Ureter (tissue), 1 donor: ENCODE measurements around the gene FGD3. TPM values are rescaled to one million over a fixed set of nuclear protein-coding genes. Genes with fewer than 3 reads are reported as not detected.

Source experiments
- DNase-seq: peaks from one replicate; pipeline ENCODE4 v3.0.0-alpha.2; 2020; ENCODE audit warnings: low spot score
- total RNA-seq: library from RNA; stranded (reverse); gene quantifications from one replicate; pipeline ENCODE4 v1.2.4, GENCODE V29; 2023
- donor health status: DM: yes; HTN: yes; CAD: no.

The FGD3 gene
- total RNA-seq, 1 donor from 2014 or later, result 55.4 TPM

DNA sequence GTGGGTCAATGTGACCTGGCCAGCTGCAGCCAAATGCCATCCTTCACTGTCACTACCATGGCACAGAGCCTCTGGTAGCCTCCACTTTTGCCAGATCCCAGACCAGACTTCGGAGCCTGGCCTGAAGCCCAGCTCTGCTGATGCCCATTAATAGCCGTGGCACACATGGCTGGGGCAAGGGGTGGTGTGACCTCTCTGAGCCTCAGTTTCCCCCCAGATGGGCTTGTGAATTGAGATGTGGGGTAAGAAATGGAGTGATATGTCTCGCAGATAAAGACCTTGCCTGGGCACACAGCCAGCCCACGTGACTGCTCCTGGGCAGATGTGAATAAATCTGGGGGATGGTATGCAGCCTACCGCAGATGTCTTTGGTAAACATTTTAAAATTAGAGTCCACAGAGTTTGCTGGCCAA, 125.1 kb downstream of the FGD3 start:
- DNase-seq, result no peak

DNA sequence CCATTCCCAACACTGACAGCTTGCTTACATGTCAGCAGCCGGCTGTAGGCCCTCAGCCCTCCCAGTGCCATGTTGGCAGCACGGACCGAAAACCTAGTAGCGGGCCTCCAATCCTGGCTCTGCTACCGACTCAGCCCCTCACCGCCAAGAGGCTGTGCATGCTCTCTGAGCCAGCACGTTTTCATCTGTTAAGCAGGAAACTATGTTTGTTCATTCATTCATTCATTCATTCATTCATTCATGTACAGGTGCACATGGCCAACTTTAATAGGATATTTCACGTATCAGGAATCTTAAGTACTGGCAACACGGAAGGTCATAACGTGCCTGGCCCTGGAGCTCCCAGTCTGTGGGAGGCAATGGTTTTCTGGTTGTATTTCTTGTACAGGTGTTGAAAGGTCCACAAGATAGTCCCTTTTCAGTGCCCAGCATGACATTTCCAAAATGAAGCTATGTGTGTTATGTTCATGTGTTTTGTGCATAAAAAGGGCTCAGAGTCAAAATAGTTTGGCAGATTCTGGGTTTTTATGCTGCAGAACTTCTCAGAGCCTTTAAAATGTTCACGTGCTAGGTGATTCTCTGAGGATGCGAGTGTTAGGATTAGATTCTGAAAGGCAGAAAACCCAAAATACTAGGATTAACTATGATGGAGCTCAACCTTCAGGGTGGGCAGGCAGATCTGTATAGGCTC, 128.9 kb downstream of the FGD3 start:
- no peak for DNase-seq

DNA sequence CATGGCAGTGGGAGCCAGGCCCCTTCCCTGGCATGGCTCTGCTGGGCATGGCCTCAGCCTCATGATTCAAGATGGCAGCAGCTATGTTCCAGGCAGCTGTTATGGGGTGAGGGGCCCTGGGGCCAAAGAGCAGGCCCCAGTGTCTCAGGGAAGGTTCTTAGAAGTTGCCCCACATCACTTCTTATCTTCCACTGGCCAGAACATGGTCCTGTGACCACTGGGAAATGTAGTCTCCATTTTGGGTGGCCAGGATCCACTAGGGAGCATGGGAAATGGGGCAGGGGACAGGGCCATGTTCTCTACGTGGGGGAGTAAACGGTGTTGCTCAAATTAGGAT, 129.4 kb downstream of the FGD3 start:
- DNase-seq, result no peak

DNA sequence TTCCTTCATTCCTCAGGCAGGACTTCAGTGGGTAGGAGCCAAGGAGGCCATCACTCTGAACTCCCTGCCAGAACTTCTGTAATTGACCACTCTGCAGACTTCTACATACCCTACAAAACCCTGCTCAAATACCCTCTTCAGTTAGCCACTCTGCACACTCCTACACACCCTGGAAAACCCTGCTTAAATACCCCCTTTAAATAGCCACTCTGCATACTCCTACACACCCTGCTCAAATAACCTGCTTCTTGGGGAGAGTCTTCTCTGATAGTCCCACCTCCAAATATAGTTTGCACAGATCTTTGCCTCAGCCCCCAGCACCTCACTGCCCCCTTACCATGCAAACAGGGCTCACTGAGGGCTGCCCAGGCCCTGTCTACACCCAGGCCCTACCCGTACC, 130.0 kb downstream of the FGD3 start:
- no peak for DNase-seq

DNA sequence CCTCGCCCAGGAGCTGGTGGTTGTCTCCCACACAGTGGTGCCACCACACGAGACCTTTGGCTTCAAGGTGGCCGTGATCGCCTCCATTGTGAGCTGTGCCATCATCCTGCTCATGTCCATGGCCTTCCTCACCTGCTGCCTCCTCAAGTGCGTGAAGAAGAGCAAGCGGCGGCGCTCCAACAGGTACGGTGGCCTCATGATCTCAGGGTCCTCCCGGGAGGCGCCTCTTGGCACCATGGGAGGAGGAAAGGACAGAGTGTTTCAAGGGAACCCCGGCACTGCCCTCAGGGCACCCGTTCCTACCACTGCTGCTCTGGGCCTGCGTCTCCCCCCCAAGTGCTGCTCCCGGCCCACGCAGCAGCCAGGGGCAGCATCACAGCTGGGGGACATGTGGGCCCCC, 130.5 kb downstream of the FGD3 start:
- no peak for DNase-seq

DNA sequence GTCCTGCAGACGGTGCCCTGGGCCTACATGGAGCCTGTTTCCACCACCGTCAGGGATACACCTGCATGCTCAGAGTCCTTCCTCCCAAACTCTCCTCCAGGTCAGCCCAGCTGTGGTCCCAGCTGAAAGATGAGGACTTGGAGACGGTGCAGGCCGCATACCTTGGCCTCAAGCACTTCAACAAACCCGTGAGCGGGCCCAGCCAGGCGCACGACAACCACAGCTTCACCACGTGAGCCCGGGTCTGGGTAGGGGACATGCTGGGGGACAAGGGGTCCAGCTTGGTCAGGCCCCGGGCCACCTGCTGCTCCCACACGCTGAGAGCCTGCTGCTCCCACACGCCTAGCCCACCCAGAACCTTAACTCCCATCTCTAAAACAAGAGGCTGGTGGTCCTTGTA, 132.0 kb downstream of the FGD3 start:
- DNase-seq, result no peak

DNA sequence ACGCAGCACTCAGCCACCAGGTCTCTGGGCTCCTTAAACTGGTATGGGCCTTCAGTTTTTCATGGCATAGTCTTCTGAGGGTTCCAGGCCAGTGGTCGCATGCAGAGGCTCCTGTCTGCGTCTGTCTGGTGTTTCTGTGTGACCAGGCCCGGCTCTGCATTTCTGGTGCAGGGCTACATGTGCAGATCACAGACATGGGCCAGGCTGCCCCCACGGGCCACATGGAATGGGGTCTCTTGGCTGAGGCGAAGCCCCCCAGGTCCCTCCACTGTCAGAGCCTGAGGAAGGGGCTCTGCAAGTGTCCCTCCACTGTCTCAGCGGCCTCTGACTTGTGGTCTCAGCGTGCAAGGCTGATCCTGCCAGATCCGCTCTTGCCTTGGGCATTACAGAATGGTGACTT, 133.1 kb downstream of the FGD3 start:
- DNase-seq, result no peak

DNA sequence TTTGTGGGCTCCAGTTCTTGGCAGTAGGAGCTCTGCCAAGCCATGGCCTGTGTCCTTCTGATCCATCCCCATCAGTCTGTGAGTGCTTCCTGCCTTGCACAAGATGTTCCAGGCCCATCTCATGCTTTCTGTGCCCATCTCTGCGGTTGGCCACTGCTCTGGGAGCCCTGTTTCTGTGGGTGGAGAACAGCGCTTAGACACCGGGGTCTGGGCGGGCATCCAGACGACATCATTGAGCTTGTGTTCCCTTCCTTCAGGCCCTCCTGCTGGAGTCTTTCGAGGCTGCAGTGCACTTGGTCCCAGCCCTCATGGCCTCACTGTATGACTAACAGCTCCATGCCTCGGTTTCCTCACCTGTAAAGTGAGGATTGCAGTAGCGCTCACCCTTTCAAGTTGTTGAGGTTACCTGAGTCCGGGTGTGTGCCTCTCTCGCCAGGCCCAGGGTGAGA, 133.8 kb downstream of the FGD3 start:
- DNase-seq, result peak; percentile 29

DNA sequence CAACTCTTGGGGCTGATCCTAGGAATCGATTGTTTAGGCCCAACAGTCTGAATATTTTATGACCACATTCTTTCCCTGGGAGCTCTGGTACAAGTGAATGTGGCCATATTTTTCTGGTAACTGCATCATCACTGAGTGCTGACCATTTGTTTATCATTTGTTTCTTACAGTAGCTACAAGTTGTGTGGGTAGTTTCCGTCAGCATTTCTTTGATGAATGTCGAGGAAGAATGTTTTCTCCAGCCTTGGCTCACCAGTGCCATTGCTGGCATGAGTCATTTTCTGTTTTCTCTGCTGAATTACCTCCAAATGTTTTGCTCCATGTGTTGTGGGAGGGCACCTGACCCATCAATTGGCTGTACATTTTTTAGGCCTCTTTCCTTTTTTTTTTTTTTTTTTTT, 134.6 kb downstream of the FGD3 start:
- DNase-seq, result peak; percentile 29

DNA sequence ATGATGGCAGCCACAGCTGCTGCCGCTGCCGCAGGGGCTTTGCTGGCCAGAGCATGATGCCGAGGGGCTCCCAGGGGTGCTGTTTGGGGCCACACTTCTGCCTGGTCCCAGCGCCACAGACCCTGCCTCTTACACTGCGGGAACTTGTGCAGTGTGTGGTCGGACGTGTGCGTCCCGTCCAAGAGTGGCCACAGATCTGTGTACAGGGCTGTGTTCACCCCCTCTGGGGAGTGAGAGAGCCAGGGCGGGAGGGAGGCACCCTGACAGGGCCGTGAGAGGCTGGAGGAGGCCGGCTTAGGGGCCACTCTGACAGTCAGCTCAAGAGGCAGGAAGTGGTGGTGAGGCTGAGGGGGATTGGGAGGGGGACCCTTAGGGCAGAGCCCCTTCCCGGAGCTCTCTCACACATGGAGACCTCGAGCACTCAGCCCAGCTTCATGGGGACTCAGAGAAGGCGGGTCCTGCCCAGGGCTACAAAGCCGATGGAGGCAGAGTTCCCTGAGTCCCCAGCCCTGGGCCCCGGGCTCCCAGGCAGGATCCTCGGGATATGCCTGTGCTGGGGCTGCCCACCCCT, 135.6 kb downstream of the FGD3 start:
- DNase-seq, result peak; percentile 30

DNA sequence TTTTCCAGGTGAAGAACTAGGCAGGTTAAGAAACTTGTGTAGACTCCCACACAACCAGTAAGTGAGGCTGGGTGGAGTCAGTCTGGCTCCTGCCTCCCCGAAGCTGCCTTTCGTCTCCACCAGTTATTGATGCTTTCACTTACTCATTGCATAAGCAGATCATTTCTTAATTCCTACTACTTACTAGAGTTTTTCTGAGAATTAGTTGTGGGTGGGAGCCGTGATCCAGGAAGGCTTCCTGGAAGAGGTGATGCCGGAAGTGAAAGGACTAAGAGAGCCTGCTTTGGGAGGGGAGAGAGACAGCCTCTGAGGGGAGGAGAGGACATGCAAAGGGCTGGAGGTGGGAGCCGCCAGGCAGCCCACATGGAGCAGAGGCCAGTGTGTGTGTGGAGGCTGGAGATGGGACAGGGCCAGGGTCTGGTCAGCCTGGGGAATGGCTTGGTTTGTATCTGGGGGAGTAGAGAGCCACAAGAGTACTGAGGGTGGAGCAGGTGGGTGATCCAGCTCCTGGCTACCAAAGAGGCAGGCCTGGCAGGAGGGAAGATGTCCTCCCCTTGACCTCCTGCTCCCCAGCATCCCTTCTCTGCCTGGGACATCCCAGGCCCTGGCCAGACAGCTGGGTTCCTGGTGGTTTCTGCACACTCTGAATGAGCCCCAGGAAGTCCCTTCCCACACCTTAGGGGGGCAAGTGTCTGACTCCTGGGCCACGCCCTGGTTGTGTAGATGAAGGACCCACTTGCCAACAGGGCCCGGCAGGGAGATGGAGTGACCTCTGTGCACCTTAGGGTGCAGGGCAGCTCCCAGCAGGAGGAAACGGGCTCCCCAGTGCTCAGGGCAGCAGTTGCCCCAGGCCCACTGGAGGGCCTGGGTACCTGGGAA, 136.5 kb downstream of the FGD3 start:
- peak; percentile 36 for DNase-seq

DNA sequence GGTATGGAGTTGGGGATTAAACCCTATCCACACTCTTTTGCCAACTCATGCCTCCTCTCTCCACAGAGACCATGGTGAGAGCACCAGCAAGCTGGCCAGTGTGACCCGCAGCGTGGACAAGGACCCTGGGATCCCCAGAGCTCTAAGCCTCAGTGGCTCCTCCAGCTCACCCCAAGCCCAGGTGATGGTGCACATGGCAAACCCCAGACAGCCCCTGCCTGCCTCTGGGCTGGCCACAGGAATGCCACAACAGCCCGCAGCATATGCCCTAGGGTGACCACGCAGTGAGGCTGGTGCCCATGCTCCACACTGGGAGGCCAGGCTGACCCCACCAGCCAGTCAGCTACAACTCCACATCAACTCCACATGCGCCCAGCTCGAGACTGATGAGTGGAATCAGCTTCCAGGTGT, 137.2 kb downstream of the FGD3 start:
- DNase-seq, result peak; percentile 36

DNA sequence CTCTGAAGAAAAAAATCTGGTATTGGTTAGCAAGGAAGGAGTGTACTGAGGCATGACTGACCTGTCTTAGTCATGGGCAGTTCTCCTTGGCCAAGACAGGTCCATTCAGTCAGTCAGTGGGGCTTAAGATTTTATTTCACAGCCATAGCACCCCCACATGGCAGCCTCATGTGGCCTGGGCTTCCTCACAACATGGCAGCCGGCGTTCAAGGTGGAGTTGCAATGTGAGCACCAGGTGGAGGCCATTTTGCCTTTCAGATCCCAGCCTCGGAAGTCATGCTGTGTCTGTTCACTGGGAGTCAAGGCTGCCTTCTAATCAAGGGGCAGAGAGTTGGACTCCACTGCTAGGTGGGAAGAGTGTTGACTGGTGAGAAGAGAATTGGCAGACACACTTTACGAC, 138.4 kb downstream of the FGD3 start:
- no peak for DNase-seq

Other genes with a start within 250 kb of the FGD3 start
- gene BICD2, start 182.7 kb upstream of the FGD3 start, total RNA-seq, result 28.5 TPM
- gene ZNF484, start 69.5 kb upstream of the FGD3 start, total RNA-seq, result 17.8 TPM
- gene SUSD3, start 111.2 kb downstream of the FGD3 start, total RNA-seq, result 3.0 TPM
- 31.3 TPM for gene CARD19, start 148.7 kb downstream of the FGD3 start, total RNA-seq
- 32.1 TPM for gene NINJ1, start 186.7 kb downstream of the FGD3 start, total RNA-seq
- 40.0 TPM for gene WNK2, start 236.6 kb downstream of the FGD3 start, total RNA-seq